ENCODE measurements around the gene CSRP2.

The CSRP2 gene

DNA sequence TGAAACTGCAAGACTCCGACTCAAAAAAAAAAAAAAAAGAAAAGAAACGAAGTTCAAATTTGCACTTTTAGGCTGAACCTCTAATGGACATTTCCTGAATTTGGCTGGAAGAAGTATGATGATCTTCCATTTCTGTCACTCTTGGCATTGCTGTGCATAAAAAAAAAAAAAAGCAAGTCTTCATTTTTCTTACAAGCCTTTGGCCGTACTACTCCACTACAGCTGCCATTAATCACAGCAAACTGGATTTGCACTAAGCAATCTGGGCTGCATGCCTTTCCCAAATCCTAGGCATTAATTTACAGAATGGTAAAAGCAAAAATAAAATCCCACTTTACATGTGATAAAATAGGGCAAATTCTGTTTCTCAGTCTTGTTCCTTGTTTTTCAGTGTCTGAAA, 7.1 kb downstream of the CSRP2 start:
- TF ChIP-seq, protein P1, sequence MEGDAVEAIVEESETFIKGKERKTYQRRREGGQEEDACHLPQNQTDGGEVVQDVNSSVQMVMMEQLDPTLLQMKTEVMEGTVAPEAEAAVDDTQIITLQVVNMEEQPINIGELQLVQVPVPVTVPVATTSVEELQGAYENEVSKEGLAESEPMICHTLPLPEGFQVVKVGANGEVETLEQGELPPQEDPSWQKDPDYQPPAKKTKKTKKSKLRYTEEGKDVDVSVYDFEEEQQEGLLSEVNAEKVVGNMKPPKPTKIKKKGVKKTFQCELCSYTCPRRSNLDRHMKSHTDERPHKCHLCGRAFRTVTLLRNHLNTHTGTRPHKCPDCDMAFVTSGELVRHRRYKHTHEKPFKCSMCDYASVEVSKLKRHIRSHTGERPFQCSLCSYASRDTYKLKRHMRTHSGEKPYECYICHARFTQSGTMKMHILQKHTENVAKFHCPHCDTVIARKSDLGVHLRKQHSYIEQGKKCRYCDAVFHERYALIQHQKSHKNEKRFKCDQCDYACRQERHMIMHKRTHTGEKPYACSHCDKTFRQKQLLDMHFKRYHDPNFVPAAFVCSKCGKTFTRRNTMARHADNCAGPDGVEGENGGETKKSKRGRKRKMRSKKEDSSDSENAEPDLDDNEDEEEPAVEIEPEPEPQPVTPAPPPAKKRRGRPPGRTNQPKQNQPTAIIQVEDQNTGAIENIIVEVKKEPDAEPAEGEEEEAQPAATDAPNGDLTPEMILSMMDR (IDR thresholded peaks at IDR 0.05; ENCODE audit: borderline replicate concordance, insufficient read depth, low read depth, low read length): no peak
- no peak overlapping the region for H3K4me3 ChIP-seq (ENCODE audit: low read depth, low read length)

DNA sequence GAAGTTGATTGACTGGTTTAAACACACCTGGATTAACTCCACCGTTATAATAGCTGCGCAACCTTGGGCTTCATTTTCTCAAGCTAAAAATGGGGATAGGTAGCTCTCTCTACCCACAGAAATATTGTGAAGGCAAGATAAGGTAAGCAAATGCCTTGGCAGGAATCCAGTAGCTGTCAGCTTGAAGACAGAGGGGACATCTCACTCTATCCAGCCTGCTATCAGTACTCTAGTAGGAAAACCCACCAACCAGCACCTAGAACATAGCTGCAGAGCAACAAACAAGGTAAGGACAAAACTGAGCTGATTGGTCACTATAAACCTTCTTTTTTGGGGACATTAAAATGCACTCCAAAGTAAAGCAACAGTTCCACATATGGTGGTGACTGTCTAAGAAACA, 7.7 kb downstream of the CSRP2 start:
- no peak overlapping the region for H3K4me3 ChIP-seq (ENCODE audit: low read depth, low read length)
- TF ChIP-seq, protein P1 (IDR thresholded peaks at IDR 0.05; ENCODE audit: borderline replicate concordance, insufficient read depth, low read depth, low read length): no peak

- H3K4me3 ChIP-seq (ENCODE audit: low read depth, low read length): no peak overlapping the region
- TF ChIP-seq, protein P1 (IDR thresholded peaks at IDR 0.05; ENCODE audit: borderline replicate concordance, insufficient read depth, low read depth, low read length): no peak
Observed at GRCh38 chr12:76866726-76867125, 12.1 kb downstream of the CSRP2 start.

- no peak overlapping the region for H3K4me3 ChIP-seq (ENCODE audit: low read depth, low read length)
Observed at GRCh38 chr12:76866151-76866567, 12.7 kb downstream of the CSRP2 start.

GRCh38 chr12:76864791-76865400, 13.9 kb downstream of the CSRP2 start:
- H3K4me3 ChIP-seq (ENCODE audit: low read depth, low read length): no peak overlapping the region
- TF ChIP-seq, protein P1 (IDR thresholded peaks at IDR 0.05; ENCODE audit: borderline replicate concordance, insufficient read depth, low read depth, low read length): no peak

More at GRCh38 chr12:76866151-76866567, 12.7 kb downstream of the CSRP2 start:
- TF ChIP-seq, protein P1 (IDR thresholded peaks at IDR 0.05; ENCODE audit: borderline replicate concordance, insufficient read depth, low read depth, low read length): no peak

- H3K4me3 ChIP-seq (ENCODE audit: low read depth, low read length): no peak overlapping the region
- TF ChIP-seq, protein P1 (IDR thresholded peaks at IDR 0.05; ENCODE audit: borderline replicate concordance, insufficient read depth, low read depth, low read length): no peak
Observed at GRCh38 chr12:76863837-76864236, 15.0 kb downstream of the CSRP2 start.

DNA sequence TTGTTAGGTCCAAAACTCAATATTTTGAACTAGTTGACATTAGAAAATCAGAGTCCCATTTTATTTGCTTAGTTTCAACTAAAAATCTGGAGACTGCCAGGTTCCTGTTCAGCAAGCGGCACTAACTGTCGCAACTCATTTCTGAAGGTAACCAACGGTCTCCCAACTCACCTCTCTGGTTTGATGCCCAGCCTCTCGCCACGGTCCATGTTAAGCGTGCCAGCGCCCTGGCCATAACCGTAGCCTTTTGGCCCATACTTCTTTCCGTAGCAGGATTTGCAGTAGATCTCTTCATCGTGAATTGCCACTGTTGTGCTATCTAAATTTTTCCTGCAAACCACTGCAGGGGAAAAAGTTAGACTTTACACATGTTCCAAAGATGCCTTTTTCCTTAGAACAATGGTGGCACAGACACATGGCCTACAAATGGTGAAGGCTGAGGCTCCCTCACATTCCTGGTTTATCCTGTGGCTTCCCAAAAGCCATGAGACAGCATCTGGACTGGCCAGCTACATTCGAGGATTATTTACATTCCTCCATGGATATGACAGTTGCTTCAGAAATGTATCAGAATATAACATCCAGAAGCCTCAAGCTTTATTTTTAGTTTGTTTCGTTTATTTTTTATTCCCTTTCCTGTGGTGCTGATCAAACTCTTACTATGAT, 15.7 kb downstream of the CSRP2 start:
- H3K4me3 ChIP-seq (ENCODE audit: low read depth, low read length): no peak overlapping the region
- TF ChIP-seq, protein P1 (IDR thresholded peaks at IDR 0.05; ENCODE audit: borderline replicate concordance, insufficient read depth, low read depth, low read length): no peak

Measured in GM12875 (cell line).